Lower lobe of right lung (tissue), 2 donors: Measurements from ENCODE around the gene MAPK4. TPM values are rescaled to one million over a fixed set of nuclear protein-coding genes. Genes with fewer than 3 reads are reported as not detected.
A peak's percentile ranks its signal among the peaks of the same experiment; 100 is the strongest.

ENCODE experiments used
- ATAC-seq, 2 donors: fragments of 200-7000 bp; cut with Tn5 transposase; one replicate each; pipeline ENCODE4 v1.9.1; 2020 to 2022; ENCODE audit warnings: mild to moderate bottlenecking in 2 of 2, moderate library complexity in 2 of 2
- DNase-seq: peaks from one replicate; pipeline ENCODE4 v3.0.0-alpha.2; 2020
- H3K27ac ChIP-seq: fragments of 200-600 bp; one replicate; pipeline ENCODE4 v1.8.0; 2022
- H3K27me3 ChIP-seq: fragments of 200-600 bp; one replicate; pipeline ENCODE4 v1.8.0; 2022; ENCODE audit warnings: low read depth
- H3K36me3 ChIP-seq: fragments of 200-600 bp; one replicate; pipeline ENCODE4 v1.8.0; 2022; ENCODE audit warnings: mild to moderate bottlenecking
- H3K4me1 ChIP-seq: fragments of 200-600 bp; one replicate; pipeline ENCODE4 v1.8.0; 2022
- H3K4me3 ChIP-seq: fragments of 200-600 bp; one replicate; pipeline ENCODE4 v1.8.0; 2022; ENCODE audit warnings: mild to moderate bottlenecking
- H3K9me3 ChIP-seq: fragments of 200-600 bp; one replicate; pipeline ENCODE4 v1.8.0; 2022
- intact Hi-C: fragments of 100-400 bp; cut with DNase I; formaldehyde crosslinking; loops from one replicate; pipeline ENCODE4 v1.11.0; 2022
- total RNA-seq: library from RNA; stranded (reverse); fragmentation: NEBNext Ultra II Directional; extraction: Animal tissue kit (Norgen Biotek cat#: 25700); gene quantifications from one replicate; pipeline ENCODE4 v1.2.1, GENCODE V29; 2021
- TF ChIP-seq, protein P1 (sequence below): fragments of 200-600 bp; IDR thresholded peaks from one replicate; pipeline ENCODE4 v1.8.0; 2022; ENCODE audit warnings: antibody characterized with exemption, mild to moderate bottlenecking
- donor health status: DM: no; HTN: yes; CAD: no; lungs with severe emphysema.

Gene MAPK4
- total RNA-seq, 1 donor from 2014 or later, result 2.9 TPM

- Histone ChIP-seq H3K27me3 (no peaks in the 10 kb centered on the region), H3K9me3 (no peaks in the 10 kb centered on the region), H3K36me3 (no peaks in the 10 kb centered on the region), H3K4me1 (peaks cover 5% of the 10 kb centered on the region), H3K4me3 (no peak overlapping the region), H3K27ac (peak overlapping the region; percentile 9)
- TF ChIP-seq, protein P1, sequence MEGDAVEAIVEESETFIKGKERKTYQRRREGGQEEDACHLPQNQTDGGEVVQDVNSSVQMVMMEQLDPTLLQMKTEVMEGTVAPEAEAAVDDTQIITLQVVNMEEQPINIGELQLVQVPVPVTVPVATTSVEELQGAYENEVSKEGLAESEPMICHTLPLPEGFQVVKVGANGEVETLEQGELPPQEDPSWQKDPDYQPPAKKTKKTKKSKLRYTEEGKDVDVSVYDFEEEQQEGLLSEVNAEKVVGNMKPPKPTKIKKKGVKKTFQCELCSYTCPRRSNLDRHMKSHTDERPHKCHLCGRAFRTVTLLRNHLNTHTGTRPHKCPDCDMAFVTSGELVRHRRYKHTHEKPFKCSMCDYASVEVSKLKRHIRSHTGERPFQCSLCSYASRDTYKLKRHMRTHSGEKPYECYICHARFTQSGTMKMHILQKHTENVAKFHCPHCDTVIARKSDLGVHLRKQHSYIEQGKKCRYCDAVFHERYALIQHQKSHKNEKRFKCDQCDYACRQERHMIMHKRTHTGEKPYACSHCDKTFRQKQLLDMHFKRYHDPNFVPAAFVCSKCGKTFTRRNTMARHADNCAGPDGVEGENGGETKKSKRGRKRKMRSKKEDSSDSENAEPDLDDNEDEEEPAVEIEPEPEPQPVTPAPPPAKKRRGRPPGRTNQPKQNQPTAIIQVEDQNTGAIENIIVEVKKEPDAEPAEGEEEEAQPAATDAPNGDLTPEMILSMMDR, result no peak
- ATAC-seq (no peak), DNase-seq (no peak)
- intact Hi-C loops, result no loop called here
Measured at GRCh38 chr18:50620319-50620718, 60.4 kb downstream of the MAPK4 start.

DNA sequence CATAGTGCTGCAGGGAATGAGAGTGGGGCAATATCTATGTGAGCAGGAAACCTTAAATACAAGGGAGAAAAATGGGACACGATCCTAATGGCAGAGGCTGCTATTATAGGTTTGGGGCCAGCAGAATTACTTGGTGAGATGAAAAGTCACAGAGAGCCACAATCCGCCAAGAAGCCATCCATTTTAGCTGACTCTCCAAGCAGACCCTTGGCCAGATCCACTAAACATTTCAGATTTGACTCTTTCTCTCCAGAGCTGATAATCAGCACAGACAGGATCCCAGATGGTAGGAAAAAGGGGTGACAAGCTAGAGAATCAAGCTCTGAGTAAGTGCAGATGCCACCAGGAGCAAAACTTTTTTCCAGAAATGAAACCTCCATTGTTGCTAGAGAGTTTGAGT is 61.5 kb downstream of the MAPK4 start:
- H3K27me3 ChIP-seq, result no peaks in the 10 kb centered on the region
- no peak overlapping the region for H3K4me3 ChIP-seq
- intact Hi-C loops, result no loop called here
- H3K4me1 ChIP-seq, result no peaks in the 10 kb centered on the region
- DNase-seq (no peak), ATAC-seq (no peak)
- no peaks in the 10 kb centered on the region for H3K9me3 ChIP-seq
- TF ChIP-seq, protein P1, result no peak
- no peaks in the 10 kb centered on the region for H3K36me3 ChIP-seq
- no peak overlapping the region for H3K27ac ChIP-seq

- H3K9me3 ChIP-seq, result no peaks in the 10 kb centered on the region
- H3K4me1 ChIP-seq, result no peaks in the 10 kb centered on the region
- H3K27me3 ChIP-seq, result no peaks in the 10 kb centered on the region
- ATAC-seq (no peak), DNase-seq (no peak)
- H3K4me3 ChIP-seq, result no peak overlapping the region
- intact Hi-C loops, result no loop called here
- TF ChIP-seq, protein P1, result no peak
- H3K27ac ChIP-seq, result no peak overlapping the region
- no peaks in the 10 kb centered on the region for H3K36me3 ChIP-seq
Measured at GRCh38 chr18:50622320-50622719, 62.4 kb downstream of the MAPK4 start.

DNA sequence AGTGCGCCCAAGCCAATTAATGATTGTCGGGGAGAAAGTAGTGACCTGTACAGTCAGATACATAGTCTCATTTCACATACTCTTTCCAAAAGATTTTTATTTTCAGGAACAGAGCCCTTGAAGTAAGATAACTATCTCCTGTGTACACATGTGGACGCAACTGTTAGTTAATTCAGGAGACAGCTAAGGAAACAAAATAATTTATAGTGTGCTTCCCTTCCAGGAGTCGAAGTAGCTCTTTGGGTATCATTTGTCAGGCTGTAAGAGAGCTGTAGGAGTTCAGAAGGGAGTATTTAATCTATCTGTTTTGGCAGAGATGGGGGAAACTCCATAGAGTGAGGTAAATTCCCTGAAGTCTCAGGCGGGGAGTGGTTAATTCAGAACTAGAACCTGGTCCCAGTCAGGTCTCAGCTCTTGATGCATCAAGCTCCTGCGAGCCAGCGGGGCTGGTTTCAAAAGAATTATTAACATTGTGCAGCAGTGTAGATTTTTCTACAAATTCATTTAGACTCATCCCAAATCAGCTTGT is 63.0 kb downstream of the MAPK4 start:
- Histone ChIP-seq H3K36me3 (no peaks in the 10 kb centered on the region), H3K27ac (no peak overlapping the region), H3K4me1 (no peaks in the 10 kb centered on the region), H3K9me3 (no peaks in the 10 kb centered on the region), H3K27me3 (no peaks in the 10 kb centered on the region), H3K4me3 (no peak overlapping the region)
- DNase-seq (no peak), ATAC-seq (no peak)
- TF ChIP-seq, protein P1, result no peak
- intact Hi-C loops, result no loop called here

DNA sequence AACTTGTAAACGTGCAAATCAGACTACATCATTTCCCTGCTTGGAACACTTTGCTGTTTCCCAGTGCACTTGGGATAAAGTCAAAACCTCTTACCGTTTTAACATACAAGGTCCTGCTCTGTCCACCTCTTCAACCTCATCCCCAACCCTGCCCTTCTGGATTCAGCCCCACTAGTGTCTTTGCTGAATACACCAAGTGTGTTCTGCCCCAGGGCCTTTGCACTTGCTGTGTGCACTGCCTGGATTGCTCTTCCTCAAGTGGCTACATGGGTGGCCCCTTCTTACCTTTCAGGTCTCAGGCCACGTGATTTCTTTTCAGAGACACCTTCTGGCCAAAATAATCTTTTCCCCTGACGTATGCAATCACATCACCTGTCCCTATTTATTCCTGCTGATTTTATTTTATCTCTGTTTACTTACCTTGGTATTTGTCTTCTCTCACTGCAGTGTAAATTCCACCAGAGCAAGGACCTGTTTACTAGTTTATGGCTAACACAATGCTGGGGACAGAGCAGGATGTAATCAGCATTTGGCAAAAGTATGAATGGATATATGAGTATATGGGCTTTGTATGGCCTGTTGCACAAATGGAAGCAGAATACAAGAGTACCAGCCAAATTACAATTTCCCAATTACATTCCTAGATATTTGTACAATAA is 63.9 kb downstream of the MAPK4 start:
- TF ChIP-seq, protein P1, result no peak
- intact Hi-C loops, result no loop called here
- Histone ChIP-seq H3K9me3 (no peaks in the 10 kb centered on the region), H3K4me3 (no peak overlapping the region), H3K4me1 (no peaks in the 10 kb centered on the region), H3K27me3 (no peaks in the 10 kb centered on the region), H3K27ac (no peak overlapping the region), H3K36me3 (no peaks in the 10 kb centered on the region)
- DNase-seq (no peak), ATAC-seq (no peak)
